NCI-H2029 treated with DMSO at 0.1 percent for 48 hours (cell line): Measurements from ENCODE around the gene PHLDB1.
"Not testable (repeated sequence)": the region's sequence is repeated elsewhere in the genome, so short reads cannot be mapped to it uniquely, and the experiment has no call there.

Source experiments
- DNase-seq: peaks from one replicate; lab custom pipeline; 2025; lab: John Stamatoyannopoulos, UW

PHLDB1 gene

GRCh38 chr11:118606157-118606843 lies 1.1 kb upstream of the PHLDB1 start:
- DNase-seq = no peak

- no peak for DNase-seq
Observed at GRCh38 chr11:118606844-118607228, 579 bp upstream of the PHLDB1 start.

- DNase-seq = no peak
Observed at GRCh38 chr11:118608360-118609227, 1.2 kb downstream of the PHLDB1 start.

DNA sequence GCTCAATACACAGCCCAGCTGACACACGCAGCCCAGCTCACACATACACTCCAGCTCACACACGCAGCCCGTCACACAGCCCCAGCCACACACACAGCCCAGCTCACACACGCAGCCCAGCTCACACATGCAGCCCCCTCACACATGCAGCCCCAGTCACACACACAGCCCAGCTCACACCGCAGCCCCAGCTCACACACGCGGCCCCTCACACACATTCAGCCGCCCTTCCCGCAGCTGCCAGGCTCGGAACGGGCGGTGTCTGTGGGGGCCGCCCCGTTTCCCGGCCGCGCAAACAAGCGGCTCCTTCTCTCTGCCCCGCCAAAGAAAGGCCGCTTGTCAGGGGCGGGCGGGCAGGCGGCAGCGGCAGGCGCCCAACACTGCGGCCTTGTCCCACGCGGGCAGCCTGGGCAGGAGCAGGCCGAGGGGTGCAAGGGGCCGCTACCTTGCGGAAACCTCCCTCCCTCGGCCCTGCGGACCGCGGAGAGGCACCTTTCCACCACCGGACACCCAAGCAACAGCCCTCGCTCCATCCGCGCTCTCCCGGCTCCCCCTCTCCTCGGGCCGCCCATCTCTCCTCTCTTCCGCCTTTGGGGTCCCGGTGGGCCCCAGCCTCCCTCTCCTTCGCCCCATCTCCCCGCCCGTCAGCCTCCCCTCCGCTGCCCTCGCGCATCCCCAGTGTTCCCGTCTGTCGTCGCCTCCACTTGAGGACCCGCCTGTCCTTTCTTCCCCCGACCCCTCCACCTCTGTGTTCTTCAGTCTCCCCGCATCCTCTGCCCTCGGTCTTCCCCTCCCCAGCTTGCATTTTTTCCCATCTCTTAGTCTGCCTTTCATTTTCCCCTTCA lies 2.2 kb downstream of the PHLDB1 start:
- no peak for DNase-seq

DNA sequence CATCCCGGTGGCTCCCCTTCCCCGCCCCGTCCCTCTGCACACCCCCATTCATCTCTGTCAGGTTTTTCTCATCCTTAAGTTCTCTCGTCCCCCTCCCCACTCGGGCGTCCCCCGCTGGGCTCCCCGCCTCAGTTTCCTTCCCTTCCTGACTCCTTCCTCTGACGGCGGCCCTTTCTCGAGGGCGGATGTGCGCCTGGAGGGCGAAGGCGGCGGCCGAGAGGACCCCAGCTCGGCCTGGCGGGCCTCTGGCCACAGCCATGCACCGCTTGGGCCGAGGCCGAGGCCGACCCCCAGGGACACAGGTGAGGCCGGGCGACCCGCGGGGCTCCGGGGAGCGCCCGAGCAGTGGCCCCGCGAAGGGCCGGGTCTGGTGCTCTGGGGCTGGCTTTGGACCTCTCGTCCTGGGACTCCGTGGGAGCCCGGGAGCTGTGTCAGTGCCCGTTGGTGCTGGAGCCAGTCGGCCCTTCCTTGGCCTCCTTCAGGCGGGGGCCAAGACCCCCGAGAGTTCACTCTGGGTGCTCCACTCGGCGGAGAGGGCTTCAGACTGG lies 2.9 kb downstream of the PHLDB1 start:
- DNase-seq = no peak

DNA sequence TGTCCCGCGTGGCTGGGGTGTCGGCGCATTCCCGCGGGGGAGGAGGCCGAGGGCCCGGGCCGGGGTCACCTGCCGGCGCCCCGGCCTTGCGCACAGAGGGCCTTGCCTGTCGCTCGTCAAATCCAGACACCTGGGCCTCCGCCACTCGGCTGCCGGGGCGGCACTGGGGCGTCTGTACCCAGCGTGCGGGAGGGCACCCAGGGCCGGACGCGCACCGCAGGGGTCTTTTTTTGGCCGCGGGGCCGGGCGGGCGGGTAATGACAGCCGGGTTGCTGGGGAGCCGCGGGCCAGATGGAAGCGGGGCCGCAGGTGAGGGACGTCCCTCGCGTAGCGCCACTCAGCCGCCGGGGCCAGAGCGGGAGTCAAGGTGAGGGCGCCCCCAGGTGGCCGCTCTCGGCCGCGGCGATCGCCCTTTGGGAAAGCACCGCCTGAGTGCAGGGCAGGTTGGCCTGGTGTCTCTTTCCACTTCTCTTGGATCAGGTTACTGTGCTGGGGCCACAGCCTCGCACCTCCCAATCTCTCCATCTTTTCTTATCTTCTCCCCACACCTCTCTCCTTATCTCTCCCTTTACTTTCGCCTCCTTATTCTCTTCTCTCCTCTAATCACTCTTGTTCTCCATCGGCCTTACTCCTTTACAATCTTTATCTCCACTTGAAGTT lies 3.5 kb downstream of the PHLDB1 start:
- no peak for DNase-seq

DNA sequence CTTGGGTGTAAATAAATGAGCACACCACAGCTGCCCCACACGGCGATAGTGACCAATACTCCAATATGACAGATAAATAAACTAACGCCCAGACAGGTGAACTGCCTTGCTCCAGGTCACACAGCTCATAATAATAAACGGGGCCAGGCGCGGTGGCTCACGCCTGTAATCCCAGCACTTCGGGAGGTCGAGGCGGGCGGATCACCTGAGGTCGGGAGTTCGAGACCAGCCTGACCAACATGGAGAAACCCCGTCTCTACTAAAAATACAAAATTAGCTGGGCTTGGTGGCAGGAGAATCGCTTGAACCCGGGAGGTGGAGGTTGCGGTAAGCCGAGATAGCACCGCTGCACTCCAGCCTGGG lies 4.0 kb downstream of the PHLDB1 start:
- not testable (repeated sequence) for DNase-seq

DNA sequence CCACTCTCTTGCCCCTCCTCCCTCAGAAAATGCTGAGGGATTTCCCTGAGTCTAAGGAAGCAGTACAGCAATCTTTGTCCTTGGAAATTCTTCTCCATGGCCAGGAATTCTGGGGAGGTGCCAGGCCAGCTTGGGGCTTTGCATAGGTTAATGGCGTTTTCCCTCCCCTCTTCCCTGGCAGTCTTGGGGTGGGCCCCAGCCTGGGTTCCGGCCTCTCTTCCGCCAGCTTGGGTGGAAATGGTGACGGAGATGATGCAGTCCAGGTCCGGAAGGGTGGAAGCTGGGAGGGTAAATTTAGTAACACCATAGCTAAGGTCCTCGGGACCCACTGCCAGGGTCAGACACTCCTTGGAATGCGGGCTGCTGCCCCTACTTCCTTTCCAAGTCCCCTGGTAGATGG lies 5.0 kb downstream of the PHLDB1 start:
- no peak for DNase-seq

- no peak for DNase-seq
Observed at GRCh38 chr11:118614511-118614910, 7.1 kb downstream of the PHLDB1 start.

DNA sequence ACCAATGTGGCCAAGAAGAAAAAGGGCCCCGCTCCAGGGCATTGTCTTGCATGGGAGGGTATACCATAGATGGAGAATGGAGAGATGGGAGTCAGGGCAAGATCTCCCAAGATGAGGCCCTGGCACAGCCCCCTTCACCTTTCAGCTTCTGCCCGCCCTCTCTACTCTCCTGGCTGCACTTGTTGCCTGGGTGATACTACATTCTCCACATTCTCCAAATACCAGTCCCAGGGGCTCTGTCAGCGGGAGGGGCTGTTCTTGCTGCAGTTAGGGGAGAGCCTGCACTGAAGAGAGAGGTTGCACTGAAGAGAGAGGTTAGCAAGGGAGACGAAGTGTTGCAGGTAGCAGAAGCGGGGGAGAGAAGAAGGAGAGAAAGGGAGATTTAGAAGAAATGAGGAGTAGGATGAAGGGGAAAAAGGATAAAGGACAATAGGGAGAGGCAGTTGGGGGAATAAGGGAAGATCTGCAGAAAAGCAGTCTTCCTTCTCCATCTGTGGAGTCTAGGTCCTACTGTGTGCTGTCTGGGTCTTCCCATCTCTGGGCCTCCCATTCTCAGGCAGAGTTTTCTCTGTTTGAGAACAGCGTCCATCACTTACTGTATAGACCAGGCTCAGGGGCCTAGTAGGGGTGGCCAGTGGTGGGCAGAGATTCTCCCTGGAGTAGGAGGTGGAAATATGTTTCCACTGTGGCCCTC lies 8.0 kb downstream of the PHLDB1 start:
- no peak for DNase-seq

DNA sequence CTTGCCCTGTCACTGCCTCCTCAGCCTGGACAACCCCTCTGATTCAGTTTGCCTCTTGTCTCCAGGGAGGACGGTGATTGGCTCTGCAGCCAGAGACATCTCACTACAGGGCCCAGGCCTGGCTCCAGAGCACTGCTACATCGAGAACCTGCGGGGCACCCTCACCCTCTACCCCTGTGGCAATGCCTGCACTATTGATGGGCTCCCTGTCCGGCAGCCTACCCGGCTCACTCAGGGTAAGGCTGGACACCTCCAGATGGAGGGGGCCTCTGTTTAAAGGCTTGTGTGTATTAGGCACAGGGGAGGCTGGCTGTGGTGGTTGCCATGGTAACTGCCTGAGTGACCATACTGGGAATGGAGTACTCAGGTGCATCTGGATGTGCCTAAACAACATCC lies 8.6 kb downstream of the PHLDB1 start:
- no peak for DNase-seq

GRCh38 chr11:118618115-118618990 lies 10.9 kb downstream of the PHLDB1 start:
- DNase-seq = peak; percentile 53

- DNase-seq = no peak
Observed at GRCh38 chr11:118618991-118619375, 11.6 kb downstream of the PHLDB1 start.

DNA sequence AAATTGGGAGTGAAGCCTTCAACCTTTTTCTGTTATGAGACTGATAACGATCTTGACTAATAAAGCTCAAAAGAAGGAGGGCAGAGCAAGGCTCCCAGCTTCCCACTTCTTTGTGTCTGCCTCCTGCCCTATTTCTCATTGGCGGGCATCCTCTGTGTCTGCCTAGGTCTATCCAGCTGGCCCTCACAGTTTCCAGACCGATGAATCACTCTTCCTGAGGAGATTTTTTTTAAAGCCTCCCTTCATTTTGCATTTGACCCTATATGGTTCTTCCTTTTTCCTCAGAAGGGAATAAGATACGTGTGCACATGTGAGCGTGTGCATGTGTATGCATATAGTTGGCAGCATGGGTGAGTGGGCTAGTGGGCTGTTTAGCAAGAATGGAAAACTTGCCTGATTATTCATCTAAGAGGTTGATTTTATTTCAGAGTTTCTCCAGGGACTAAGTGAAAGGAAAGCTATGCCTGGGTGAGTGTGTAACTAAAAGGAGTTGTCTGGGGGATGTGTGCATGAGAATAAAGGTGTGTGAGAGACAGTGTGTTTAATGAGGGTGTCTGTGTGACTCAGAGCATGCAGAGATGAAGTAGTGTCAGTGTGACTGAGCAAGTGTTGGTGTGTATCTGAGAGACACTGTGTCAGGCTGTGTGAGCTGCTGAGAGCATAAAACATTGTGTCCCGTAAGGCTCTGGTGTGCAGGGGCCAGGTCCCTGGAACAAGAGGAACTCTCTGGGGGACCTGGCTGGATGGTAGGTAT lies 12.2 kb downstream of the PHLDB1 start:
- no peak for DNase-seq

DNA sequence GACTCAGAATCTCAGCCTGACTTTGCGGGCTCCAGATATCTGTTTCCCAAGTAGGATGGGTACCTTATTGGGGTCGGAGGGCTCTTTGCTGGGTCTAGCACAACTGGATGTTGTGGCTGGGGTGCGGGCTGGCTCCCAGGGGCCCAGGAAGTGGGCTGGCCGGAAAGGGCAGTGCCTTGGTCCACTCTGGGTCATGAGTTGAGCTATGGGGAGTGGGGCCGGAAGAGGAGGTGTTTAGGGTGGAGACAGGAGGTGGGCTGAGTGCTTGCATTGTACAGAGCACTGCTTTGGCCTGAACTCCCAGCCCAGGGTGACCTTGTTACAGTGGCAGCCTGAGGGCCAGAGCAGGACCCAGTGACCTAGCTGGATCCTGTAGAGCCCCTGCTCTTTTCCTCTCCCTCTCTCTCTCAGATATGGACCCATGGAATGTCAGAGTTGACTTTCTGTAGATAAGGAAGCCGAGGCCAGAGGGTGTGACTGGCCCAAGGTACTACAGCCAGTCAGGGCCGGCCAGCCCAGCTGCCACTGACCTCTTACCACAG lies 13.2 kb downstream of the PHLDB1 start:
- DNase-seq = no peak

DNA sequence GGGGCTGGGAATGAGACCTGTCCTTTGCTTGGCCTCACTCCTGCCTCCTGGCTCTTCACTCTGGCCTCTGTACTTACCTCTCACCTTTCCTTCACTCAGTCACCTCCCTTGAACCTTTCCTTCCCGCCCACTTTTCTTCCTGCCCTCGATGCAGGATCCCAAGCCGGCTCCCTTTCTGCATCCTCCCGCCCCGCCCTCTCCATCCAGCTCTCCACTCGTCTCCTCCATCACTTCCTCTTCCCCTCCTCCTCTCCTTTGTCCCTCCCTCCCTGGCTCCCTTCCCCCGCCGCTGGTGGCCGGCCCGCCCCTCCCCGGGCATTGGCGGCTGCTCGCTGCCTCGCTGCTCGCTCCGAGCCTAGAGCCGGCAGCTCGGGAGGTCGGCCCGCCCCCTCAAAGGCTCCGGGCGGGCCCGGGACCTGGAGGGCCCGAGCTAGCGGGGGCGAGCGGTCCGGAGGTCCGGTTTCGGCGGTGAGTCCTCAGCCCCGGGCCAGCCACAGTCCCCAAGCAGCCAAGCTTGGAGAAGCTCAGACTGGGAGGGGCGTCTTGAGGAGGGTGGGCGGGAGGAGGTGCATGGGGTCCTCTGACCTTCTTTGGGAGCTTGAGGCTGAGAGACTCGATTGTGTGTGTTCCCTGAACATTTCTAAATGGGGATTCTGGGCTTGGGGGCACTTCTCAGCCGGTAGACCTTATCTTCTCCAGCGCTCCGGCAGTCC lies 13.8 kb downstream of the PHLDB1 start:
- DNase-seq = peak; percentile 62

DNA sequence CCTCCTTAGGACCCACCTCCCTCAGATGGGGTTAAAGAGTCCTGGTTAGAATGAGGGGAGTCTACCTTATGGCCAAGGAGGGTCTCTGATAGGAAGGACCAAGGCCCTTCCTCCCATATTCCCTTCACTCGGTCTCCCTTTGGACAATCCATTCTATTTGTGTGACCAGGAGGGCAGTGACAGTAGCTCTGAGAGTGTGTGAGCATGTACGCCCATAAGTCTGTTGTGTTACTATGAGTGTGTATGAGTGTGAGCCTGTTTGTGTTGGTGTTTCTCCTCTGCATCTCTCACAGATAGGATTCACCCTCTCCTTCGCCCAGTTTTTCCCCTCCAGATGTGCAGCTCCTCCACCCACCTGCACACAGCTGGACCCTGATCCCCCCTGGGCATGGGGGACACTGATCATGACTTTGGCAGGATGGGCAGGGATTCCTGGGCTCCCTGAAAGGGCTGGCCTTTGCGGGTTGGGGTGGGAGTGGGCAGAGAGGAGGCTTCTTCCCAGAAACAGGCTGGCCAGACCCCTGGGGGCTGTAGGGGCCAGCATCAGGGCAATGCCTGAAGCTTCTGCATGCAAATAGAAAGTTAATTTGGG lies 14.5 kb downstream of the PHLDB1 start:
- DNase-seq = no peak
